Activated CD8-positive, alpha-beta memory T cell treated with anti-CD3 and anti-CD28 coated beads, Interleukin-2, amount 50 U/mL, for 48 hours (primary cell): ENCODE results near the gene MACROD2.

Experiments used
- DNase-seq: peaks from one replicate; pipeline ENCODE4 v3.0.0-alpha.2; 2020

MACROD2 gene

DNA sequence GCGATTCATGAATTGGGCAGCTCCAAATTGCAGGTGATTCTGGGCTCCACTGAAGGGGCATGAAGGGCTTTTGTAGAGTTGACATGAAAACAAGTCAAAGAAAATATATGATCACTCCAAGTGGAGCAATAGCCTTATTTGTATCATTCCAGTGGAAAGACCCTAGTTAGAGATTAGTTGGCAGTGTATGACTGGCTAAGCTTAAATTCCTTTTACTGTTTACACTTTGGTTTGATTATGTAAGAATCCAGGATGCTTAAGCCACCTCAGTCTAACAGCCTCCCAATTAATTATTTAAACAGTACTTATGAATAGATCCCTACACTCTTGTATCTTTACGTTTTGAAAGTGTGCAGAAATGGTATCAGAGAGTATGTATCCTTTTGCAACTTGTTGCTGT, 1865.5 kb downstream of the MACROD2 start:
- no peak for DNase-seq

DNA sequence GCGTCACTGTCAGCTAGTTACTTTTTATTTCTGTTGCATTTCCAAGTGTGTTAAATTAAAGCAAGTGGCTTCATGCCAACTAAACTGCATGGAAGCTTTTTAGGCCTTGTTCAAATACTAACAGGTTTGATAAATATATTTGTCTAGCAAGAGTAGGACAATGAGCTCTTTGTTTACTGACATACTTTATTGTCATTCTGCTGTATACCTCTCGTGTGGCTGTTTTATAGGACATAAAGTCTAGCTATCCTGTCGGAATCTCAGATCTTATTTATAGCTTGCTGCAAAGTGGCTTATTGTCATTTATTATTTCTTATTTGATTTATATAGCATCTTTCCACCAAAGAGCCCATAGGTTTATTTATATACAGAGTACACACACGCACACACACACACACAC, 1866.9 kb downstream of the MACROD2 start:
- no peak for DNase-seq

DNA sequence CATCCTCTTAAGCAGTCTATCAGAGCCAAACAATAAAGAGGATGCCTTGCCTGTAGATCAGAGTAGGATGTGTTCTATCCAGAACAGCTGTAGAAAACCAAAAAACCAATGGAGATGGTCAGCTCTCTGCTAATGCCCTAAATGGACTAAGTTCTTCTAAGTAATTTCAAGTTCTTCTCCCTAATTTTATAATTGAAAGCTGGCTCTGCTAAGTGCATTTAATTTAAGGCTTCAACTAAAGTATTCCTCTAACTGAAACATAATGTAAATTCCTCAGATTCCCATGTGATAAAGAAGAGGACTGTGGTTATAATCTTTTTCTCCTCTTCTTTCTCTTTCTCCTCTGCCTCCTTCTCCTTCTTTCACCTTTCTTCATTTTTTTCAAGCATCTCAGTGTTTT, 1868.4 kb downstream of the MACROD2 start:
- DNase-seq = no peak

DNA sequence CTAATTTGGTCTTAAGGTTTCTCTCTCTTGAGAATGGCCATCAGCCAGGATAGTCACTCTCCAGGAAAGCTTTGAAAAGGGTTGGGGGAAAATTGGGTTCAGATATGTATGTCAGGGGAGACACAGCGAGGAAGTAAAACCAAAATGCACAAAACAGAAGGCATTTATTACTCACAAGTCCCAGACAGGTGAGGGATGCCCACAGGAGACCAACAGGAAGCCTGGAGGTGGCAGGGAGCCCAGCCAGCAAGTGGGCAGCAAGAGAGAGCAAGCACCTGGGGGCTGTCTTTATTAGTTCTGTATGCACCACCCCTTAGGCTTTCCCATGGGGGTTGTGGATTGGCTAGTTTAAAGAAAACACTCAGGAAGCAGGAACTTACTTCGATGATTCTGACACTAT, 1870.2 kb downstream of the MACROD2 start:
- no peak for DNase-seq

DNA sequence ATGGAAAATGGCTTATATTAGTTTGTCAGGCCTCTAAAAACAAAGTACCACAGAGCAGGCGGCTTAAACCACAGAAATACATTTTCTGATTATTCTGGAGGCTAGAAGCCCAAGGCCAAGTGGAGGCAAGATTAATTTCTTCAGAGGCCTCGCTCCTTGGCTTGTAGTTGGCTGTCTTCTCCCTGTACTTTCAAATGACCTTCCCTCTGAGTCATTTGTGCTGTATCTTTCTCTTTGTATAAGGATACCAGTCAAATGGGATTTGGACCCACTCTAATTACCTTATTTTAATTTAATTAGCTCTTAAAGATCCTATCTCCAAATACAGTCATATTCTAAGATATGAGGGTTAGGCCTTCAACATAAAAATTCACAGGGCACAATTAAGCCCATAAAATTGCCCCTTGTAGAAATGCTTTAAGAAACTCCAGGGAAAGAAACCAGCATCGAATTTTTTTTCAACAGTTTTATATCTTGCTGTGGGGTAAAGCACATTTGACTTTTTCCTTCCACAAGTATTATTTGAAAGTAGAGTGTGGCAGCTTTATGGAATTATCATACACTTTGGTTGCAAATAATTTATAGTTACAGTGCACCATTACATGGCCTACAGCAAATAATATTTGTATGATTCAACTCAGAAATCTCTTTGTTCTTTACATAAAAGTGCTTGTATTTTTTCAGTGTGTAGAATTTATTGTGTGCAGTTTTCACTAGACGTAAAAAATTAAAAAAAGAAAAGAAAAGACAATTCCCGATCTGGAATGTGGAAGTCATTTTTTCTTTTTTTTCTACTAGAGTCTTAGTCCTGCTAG, 1871.8 kb downstream of the MACROD2 start:
- no peak for DNase-seq

DNA sequence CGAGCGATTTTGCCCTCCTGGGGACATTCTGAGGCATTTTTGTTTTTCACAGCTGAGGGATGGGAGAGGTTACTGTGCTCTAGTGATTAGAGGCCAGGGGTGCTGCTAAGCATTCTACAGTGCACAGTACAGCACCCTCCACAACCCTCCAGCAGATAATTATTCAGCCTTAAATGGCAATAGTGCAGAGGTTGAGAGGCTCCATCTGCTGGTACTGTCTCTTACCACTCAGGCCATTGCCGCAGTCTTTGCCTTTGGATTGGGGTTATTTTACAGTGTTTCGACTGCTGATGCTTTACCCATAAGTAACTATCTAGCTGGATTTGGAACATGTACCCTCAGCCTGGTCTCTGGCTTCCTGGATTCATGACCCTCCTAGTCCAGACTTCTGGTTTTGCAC, 1872.6 kb downstream of the MACROD2 start:
- DNase-seq = no peak

DNA sequence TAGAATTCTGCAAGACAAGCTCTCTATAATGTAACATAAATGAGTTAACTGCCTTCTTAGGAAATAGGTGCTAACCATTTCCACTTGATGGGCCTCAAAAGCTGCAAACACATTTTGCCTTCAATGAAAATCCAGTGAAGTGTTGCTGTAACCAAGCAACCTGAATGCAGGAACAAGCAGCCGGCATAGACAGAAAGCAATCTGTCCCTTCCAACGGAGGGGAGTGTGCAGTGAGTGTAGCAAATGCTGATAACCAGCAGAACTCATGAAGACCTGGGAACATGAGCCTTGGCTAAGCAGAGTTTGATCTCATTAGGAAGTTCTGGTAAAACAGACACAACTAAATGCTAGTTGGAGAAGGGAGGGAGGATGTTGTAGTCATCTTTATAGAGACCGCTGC, 1880.1 kb downstream of the MACROD2 start:
- no peak for DNase-seq

DNA sequence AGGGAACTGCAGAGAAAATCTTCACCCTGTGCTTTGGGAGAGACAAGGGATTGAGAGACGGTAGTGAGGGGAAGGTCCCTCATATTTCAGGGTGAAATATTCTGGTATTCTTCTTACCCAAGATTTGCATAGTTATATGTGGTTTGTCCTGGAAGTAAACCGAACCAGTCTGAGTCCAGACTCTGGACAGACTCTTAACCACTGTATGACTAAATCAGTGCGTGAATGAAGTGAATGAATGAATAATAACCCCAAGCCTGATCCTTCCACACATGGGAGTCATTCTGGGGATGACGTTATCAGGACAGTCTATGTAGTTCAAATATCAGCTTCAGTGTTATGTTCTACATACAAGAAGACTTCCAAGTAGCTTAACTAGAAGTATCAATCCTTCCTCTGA, 1887.2 kb downstream of the MACROD2 start:
- DNase-seq = no peak

DNA sequence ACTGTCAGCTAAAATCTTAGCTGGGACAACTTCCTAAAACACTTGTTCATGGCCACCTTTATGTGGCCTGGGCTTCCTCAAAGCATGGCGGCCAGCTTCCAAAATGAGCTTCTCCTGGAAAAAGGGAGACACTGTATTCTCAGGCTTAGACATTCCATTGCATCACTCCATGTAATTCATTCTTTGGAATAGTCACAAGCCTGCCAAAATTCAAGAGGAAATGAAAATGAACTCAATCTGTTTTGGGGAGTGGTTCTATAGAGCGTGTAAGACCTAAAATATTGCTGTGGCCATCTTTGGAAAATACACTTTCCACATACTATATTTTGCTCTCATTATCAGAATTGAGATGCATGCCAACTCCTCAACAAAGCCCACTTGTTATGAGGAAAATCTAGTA, 1890.9 kb downstream of the MACROD2 start:
- no peak for DNase-seq

DNA sequence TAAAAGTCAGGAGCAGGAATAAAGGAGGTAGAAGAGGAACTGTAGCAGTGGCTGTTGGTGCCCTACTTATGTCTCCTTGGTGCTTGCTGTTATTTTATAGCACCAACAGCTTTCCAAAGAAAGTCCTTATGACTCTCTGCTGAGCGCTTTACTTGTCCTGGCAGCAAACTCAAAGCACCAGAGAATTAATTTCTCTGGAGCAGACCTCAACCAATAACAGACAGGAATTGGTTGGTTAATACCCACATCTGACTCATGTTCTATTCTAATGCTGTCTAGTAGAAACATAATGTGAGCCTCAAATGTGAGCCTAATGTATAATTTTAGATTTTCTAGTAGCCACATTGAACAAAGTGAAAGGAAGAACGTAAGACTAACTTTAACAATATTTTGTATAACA, 1892.1 kb downstream of the MACROD2 start:
- no peak for DNase-seq

DNA sequence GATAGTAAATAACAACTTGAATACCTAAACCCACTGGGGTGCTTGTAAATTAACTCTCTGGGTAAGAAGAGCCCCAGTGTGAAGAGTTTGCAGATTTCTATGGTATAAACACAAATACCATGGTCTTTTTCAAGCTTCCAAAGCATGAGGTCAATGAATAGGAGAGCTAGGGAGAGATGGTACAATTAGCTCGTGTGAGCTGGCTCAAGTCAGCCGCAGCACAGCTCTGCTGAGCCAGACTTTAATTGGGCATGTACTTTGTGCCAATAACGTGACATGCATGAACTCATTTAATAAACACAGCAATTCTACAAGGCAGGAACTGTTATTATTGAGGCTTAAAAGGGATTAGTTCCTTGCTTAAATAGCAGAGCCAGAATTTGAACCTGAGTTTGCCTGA, 1893.7 kb downstream of the MACROD2 start:
- no peak for DNase-seq

DNA sequence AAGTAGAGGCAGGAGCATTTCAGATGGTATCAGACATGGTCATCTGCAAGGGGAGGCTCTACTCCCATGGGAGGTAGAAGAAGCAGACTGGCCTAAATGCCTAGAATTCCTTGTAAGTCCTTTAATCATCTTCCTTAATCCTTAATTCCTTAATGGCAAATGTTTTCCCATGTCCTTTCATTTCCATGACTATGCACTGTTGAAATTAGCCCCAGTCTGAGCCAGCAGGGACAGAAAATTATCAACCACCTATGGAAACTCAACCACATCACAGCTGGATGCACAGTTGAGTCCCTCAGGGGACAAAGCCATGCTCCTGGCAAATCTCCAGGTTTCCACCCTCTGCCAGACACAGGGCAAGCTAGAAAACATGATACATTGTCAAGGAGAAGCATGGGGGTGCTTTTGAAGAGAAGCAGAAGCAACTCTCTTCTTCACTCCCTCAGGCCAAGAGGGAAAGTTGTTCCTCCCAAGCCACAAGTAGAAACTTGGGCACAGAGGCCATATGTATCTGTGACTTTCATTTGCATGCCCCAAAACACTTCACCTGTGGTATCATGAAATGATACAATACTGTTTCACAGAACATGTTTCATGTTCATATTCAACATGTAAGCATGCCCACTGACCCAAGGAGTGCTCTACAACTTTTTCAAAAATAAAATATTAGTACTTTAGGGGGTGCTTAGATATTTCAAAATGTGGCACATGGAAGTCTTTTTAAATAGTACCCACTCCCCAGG, 1894.4 kb downstream of the MACROD2 start:
- no peak for DNase-seq

DNA sequence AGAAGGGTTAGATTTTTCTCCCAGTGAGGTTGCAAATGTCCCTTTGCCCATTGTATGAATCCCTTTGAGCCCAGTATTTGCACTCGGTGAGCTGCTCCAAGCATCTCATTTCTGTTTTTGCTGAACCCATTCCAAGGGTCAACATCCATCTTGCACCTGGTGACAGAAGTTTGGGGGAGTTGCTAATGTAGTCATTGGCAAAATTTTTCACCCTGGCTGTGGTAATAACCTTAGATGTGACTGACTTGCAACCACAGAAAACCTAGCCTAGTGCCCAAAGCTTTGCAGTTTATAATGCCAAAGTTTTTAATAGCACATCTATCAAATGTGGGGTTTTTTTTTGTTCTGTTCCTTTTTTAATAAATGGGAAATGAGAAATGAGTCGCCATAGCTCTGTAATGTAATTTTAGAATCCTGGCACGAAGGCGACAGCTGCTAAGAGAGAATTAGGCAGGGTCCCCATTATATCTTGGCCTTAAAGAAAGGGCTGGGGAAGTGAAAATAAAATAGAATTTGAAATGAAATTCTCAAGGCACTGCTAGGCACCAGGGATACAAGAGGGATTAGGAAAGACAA, 1895.2 kb downstream of the MACROD2 start:
- no peak for DNase-seq

DNA sequence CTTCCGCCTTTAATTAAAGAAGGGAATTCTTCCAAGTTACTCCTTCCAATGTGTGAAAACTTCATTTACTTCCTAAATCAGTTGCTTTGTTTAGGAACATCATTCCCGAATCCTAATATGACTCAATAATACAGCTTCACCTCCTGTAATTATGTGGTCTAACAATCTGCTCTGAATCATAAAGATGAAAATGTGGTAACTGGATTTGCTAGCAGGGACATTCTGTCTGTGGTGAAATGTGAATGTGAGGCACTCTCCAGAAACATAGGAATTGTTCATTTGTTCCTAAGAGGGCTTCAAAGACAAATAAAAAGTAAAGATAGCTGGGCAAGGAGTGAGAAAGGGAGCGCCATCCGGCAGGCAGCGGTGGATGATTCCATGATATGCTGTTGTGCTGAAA, 1899.8 kb downstream of the MACROD2 start:
- DNase-seq = no peak

DNA sequence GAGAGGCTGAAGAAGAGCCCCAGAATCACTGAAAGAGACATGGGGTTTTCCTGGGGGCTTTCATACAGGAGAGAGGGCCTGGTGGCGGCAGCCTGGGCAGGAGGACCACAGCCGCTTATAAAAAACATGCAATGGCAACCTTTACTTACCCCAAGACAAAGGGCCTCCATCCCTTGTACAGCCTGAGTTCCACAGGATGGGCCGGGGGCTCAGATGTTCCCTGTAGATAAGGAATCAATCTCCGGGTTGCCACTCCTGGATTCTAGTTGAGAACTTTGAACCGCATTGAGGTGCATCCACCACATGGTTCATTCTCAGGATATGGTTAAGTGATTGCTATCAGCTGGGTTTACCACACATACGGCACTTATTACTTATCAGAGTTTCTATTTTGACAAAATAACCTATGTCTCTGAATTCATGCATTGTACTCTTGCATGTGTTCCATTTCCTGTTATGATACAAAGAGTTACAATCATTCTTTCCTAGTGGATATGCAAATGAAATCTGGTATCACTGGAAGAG, 1900.3 kb downstream of the MACROD2 start:
- no peak for DNase-seq

DNA sequence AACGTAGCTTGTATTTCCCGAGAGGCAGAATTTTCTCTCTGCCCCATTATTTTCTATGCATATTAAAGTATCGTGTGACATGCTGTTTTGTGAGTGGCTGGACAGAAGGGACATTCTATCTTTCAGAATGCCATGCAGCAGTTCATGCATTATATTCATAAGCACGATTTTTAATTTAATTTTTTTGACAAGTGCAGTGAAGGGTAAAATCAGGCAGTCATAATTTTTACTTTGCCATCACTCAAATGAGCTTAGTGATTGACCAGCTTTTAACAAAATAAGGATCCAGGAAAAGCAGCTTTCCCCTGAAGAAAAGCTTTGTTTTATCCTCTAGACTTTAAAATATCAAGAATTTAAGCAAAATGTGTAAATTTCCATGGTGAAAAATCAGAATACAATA, 1904.7 kb downstream of the MACROD2 start:
- DNase-seq = no peak

DNA sequence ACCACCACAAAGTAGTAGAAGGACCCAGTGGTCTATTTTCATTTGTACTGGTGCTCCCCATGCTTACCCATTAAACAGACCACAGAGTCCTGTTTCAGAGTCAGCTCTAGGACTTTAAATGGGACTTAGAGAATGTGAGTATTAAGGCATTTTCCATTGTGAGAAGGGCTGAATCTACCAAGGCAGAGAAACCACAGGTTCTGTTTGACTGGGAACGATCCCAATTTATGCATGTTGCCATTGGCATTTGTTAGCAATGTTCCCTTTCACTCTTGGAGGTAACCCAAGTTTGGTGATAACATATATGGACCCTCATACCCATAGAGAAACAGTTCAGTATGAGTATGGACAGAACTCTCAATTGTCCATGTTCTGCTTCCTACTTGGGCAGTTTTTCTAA, 1905.1 kb downstream of the MACROD2 start:
- no peak for DNase-seq

DNA sequence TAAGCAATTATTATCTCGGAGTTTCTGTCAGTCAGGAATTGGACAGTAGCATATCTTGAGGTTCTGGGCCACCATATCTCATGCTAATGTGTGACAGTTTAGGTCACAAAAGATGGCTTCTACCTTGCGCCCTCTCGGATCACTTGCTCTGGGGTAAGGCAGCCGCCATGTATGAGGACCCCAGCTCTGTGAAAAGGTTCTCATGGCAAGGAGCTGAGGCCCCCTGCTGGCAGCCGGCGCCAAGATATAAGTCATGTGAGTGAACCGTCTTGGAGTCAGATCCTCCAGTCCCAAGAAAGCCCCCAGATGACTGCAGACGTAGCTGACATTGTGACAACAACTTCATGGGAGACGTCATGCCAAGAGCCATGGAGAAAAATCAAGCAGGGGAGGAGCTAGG, 1907.2 kb downstream of the MACROD2 start:
- no peak for DNase-seq

DNA sequence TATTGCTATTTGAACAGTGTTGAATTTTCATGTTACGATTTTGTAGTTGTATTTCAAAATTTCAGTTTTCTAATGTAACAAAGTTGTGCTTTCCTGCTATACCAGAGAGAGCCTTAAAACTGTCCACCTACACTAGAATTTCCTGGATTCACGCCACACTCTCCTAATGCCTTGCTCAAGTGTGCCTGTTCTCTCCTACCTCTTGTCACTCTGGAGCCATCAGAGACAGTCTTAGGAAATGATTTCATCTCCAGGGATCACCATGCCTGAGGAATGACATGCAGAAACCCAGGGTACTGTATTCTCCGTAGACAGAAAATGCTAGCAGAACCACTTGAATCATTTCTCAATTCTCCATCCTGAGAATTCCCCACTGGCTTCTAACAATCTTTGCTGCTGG, 1910.3 kb downstream of the MACROD2 start:
- DNase-seq = no peak

DNA sequence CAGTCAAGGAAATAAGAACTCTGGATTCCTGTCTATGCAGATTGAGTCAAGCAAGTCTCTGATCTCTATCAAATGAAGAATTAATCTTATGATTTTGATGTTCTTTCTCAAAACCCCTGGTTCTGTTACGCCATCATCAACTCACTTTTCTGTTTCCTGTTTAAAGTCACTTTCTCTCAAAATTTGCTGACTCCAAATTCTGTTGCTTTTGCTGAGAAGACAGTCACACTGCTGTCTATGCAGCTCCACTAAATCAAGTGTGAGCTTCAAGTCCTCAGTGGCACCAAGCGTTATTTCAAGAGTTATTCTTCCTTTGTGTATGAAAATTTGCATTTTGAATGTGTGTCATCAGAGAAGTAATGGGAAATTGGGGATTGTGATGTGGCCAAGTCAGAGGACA, 1914.7 kb downstream of the MACROD2 start:
- no peak for DNase-seq

DNA sequence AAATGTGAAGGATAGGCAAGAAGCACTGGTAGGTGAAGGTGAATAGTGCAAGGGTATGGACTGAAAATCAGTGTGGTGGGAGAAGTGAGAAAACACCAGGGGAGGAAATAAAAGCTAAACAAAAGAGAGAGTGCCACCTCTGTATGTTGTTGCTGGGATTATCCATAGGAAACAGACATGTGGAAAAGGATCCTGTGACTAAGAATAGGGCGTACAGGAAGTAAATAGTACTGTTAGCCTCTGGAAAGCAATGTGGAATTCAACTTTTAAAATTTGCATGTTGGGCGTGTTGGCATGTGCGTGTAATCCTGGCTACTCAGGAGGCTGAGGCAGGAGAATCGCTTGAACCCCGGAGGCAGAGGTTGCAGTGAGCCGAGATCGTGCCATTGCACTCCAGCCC, 1916.3 kb downstream of the MACROD2 start:
- no peak for DNase-seq

DNA sequence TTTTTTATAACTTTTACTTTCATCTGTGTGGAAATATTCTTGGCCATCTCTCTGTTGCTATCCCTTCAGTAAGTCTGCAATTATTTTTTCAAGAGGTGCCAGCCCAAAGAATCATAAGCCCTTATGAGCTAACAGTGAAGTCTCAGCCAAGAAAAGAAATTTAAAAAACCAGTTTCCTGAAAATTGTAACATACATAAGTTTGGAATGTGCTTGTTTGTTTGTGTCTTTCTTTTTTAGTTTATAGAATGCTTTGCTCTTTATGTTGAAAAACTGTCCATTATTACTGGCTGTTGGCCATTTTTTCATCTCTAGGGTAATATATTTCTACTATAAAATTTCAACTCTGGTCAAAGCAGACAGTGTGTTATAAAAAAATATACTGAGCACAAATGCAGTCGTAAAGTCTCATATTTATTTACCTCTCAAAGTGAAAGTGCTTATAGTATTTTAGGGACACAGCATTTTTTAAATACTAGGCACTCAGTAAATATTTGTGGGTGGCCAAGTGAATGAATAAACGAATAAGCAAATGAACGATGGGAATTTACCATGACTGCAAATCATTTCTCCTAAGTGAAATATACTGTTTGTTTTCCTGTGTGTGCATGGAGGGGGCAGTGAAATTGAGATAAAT, 1918.2 kb downstream of the MACROD2 start:
- DNase-seq = no peak

DNA sequence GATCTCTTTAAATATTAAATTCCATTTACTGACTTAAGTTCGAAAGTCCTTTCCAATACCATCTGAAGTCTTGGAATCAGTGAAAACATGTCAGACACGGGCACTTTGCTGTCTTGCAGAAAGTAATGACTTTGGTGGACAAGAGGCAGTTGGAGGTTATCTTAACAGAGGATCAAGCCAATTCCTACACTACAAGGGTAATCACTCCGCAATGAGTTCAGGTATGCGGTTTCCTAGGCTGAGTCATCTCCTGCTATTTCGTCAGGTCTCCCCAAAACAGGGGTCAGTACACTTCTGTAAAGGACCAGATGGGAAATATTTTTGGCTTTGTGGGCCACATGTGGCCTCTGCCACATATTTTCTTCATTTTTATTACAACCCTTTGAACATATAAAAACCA, 1921.3 kb downstream of the MACROD2 start:
- no peak for DNase-seq

DNA sequence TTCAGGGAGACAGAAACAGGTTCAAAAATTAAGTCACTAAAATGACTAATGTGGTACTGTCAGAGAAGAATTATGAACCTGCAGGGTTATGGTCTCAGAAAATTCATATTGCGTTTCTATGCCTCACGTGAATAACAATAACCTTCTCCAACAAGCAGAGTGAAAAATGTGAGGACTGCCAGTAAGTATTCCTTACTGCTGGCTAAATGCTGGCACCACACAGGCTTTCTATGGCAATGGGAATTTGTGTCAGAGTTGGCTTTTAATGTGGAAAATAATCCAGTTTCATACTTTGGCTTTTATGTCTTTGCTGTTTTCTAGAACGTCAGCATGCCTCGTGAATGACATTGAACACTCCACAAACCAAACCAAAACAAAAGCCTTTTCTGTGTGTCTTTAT, 1922.0 kb downstream of the MACROD2 start:
- no peak for DNase-seq
